ENCODE data around the gene AJAP1.

- TF ChIP-seq CTCF (IDR thresholded peaks at IDR 0.05; ENCODE audit: poor library complexity, severe bottlenecking) (no peak), POLR2AphosphoS5 (IDR thresholded peaks at IDR 0.05) (peak; percentile 15), REST (IDR thresholded peaks at IDR 0.05; ENCODE audit: borderline replicate concordance) (no peak), EP300 (conservative IDR thresholded peaks at IDR 0.05; ENCODE audit: poor library complexity, severe bottlenecking) (no peak), SMC3 (conservative IDR thresholded peaks at IDR 0.05; ENCODE audit: poor library complexity) (no peak), TAF1 (IDR thresholded peaks at IDR 0.05; ENCODE audit: low read depth) (no peak), EZH2 (IDR thresholded peaks at IDR 0.05; ENCODE audit: borderline replicate concordance, insufficient read depth, low read length, poor library complexity, severe bottlenecking) (no peak), MXI1 (conservative IDR thresholded peaks at IDR 0.05; ENCODE audit: poor library complexity, severe bottlenecking) (no peak), RAD21 (conservative IDR thresholded peaks at IDR 0.05) (no peak)
These were observed 30.6 kb downstream of the AJAP1 start for GRCh38 chr1:4684864-4685522.

All from neural cell (in vitro differentiated cells).